Stimulated activated naive CD8-positive, alpha-beta T cell treated with anti-CD3 and anti-CD28 coated beads, Interleukin-15, amount 100 ng/mL, for 72 hours (primary cell): ENCODE results near the gene MFSD1.
"Not testable (repeated sequence)": the region's sequence is repeated elsewhere in the genome, so short reads cannot be mapped to it uniquely, and the experiment has no call there.

Experiments used
- ATAC-seq: fragments of 150-1000 bp; cut with Tn5 transposase; 2 replicates; pipeline ENCODE4 v1.10.0; 2021; ENCODE audit warnings: mild to moderate bottlenecking, moderate library complexity
- DNase-seq, 2 donors: peaks; one replicate each; pipeline ENCODE4 v3.0.0; 2021 to 2022
- H3K27ac Mint-ChIP-seq, 2 donors: one replicate each; pipeline ENCODE4 v1.8.0; 2022; ENCODE audit warnings: mild to moderate bottlenecking in 2 of 2, mixed read lengths in 2 of 2, moderate library complexity in 2 of 2
- H3K27me3 Mint-ChIP-seq: one replicate; pipeline ENCODE4 v1.8.0; 2022; ENCODE audit warnings: mixed read lengths
- H3K4me1 Mint-ChIP-seq: one replicate; pipeline ENCODE4 v1.8.0; 2022; ENCODE audit warnings: mild to moderate bottlenecking, mixed read lengths
- H3K4me3 Mint-ChIP-seq, 2 donors: one replicate each; pipeline ENCODE4 v1.8.0; 2022; ENCODE audit warnings: mild to moderate bottlenecking in 2 of 2, mixed read lengths in 2 of 2, moderate library complexity in 1 of 2
- H3K9me3 Mint-ChIP-seq, 2 donors: one replicate each; pipeline ENCODE4 v1.8.0; 2022; ENCODE audit warnings: mixed read lengths in 2 of 2

MFSD1 gene

DNA sequence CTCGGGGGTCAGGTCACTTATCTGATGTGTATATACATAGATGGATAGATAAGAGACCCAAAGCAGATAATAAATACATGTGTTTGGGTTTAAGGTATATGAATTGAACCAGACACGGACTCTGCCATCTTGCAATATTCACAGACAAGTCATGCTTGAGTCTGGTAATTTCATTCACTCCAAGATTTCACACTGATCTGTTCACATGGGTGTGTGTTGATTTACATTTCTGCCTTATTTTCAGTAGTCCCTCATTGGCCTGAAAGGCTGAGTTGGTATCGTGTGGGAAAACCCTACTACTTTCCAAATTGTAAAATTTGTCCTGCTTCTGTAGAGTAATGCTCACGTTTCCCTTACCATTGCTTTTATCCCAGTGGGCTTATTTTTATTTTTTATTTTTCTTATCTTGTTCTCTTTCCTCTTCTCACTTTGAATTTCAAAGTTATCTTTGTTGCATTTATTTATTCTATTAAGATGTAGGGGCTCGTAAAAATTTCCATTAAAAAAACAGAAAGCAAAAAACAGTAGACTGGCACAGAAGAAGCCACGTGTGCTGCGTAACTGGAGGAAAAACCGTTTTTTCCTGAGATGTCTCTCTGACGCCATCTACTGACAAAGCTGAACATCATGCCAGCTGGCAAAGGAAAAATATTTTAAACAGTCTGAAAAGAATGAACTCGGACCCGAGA lies 10.8 kb upstream of the MFSD1 start:
- H3K27ac Mint-ChIP-seq = peak overlapping the region in 1 of 2 donors; percentile 92

DNA sequence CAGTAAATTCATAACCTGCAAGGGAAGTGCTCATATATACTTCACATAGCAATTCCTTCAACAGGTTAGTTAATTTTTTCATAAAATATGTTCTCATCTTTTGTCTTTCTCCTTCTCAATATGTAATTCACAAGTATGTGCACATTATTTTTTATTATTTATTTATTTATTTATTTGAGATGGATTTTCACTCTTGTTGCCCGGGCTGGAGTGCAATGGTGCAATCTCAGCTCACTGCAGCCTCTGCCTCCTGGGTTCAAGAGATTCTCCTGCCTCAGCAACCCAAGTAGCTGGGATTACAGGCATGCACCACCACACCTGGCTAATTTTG lies 10.3 kb upstream of the MFSD1 start:
- not testable (repeated sequence) for H3K27me3 Mint-ChIP-seq, H3K27ac Mint-ChIP-seq, ATAC-seq, H3K9me3 Mint-ChIP-seq, H3K4me1 Mint-ChIP-seq, DNase-seq
- H3K4me3 Mint-ChIP-seq = peak overlapping the region in 1 of 2 donors; percentile 86

More for the DNA sequence above, 10.8 kb upstream of the MFSD1 start:
- DNase-seq = peak; percentile 18 to 29
- Mint-ChIP-seq H3K4me1 (peaks cover 6% of the 10 kb centered on the region), H3K9me3 (no peaks in the 10 kb centered on the region), H3K27me3 (no peaks in the 10 kb centered on the region), H3K4me3 (peak overlapping the region; percentile 82 to 86)
- ATAC-seq = peak; percentile 58

DNA sequence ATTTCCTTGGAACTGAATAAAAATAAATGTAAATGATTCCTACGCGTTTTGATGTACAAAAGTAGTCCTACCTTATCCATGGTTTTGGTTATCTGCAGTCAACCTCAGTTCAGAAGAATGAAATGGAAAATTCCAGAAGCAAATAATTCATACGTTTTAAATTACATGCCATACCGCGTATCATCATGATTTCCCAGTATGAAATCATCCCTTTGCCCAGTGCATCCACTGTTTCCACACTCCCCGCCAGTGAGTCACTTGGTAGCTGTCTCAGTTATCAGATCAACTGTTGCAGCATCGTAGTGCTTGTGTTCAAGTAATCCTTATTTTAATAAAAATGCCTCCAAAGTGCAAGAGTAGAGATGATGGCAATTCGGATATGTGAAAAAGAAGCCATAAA lies 9.1 kb upstream of the MFSD1 start:
- no peaks in the 10 kb centered on the region for H3K9me3 Mint-ChIP-seq
- no peak overlapping the region for H3K27ac Mint-ChIP-seq
- DNase-seq = no peak

DNA sequence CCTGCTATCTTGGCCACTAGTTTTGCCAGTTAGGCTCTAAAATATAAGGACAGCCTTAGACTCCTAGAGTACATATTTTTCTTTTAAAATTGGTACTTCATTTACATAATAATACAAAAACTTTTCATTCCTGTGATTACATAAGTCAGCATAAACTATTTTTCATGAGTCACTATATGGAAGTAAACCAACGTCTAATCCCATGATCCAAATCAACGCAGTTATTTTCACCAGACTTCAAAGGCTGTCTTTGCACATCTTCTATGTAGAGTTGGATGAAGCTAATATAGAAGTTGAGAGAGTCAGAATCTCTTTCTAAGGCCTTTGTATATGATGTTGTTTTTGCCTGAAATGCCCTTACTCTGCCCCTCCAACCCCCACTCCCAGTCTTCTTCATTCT lies 7.6 kb upstream of the MFSD1 start:
- H3K27me3 Mint-ChIP-seq = no peaks in the 10 kb centered on the region
- DNase-seq (no peak), ATAC-seq (no peak)
- no peak overlapping the region for H3K4me3 Mint-ChIP-seq
- H3K4me1 Mint-ChIP-seq = peaks cover 6% of the 10 kb centered on the region
- H3K27ac Mint-ChIP-seq = no peak overlapping the region
- no peaks in the 10 kb centered on the region for H3K9me3 Mint-ChIP-seq

More for the DNA sequence above, 9.1 kb upstream of the MFSD1 start:
- H3K27me3 Mint-ChIP-seq = no peaks in the 10 kb centered on the region
- H3K4me1 Mint-ChIP-seq = peaks cover 6% of the 10 kb centered on the region
- no peak for ATAC-seq
- no peak overlapping the region for H3K4me3 Mint-ChIP-seq

DNA sequence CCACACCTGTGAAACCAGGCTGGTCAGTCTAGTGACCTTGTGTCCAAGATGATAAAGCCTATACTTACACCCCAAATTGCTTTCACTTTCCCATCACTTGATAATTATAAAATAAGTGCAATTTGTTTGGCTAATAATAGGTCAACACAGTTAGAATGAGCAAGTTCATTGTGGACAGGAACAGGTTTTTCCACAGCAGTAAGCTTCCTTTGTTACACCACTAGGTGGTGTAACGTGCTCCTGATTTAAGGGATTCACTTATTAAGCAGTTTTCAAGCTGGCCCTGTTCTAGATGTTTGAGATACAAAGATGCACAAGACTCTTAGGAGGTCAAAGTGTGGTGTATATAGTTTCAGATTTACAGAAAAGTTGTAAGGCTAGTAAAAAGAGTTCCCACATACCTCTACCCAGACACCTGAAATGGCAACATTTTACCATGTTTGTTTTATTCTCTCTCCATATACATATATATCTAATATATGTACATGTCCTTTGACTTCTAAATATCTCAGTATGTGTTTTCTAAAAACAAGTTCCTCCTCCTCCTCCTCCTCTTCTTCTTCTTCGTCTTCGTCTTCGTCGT lies 6.8 kb upstream of the MFSD1 start:
- H3K9me3 Mint-ChIP-seq = no peaks in the 10 kb centered on the region
- ATAC-seq (peak; percentile 37), DNase-seq (no peak)
- no peaks in the 10 kb centered on the region for H3K27me3 Mint-ChIP-seq
- H3K4me3 Mint-ChIP-seq = no peak overlapping the region
- H3K4me1 Mint-ChIP-seq = peaks cover 6% of the 10 kb centered on the region
- H3K27ac Mint-ChIP-seq = no peak overlapping the region

DNA sequence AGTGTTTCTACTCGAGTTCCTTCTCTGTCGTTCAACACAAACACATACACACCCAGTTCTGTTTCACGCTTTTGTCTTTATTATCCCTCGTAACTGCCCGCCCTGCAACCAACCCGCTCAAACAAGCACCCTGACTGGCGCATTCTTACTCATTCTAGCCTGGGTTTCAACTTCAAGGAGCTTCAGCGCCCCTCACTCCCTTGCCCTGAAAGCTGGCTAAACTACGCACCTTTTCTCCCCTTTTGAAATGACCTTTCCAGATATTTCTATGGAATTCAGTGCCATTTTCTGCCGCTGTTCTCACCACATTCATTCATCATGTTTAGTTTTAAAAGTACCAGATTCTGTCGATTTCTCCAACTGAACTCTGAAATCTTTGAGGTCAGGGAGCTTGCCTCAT lies 653 bp upstream of the MFSD1 start:
- peak overlapping the region; percentile 91 to 94 for H3K4me3 Mint-ChIP-seq
- no peak for ATAC-seq
- peaks cover 37% of the 10 kb centered on the region for H3K4me1 Mint-ChIP-seq
- no peaks in the 10 kb centered on the region for H3K9me3 Mint-ChIP-seq
- DNase-seq = no peak
- H3K27ac Mint-ChIP-seq = peak overlapping the region; percentile 77 to 95
- H3K27me3 Mint-ChIP-seq = no peaks in the 10 kb centered on the region

DNA sequence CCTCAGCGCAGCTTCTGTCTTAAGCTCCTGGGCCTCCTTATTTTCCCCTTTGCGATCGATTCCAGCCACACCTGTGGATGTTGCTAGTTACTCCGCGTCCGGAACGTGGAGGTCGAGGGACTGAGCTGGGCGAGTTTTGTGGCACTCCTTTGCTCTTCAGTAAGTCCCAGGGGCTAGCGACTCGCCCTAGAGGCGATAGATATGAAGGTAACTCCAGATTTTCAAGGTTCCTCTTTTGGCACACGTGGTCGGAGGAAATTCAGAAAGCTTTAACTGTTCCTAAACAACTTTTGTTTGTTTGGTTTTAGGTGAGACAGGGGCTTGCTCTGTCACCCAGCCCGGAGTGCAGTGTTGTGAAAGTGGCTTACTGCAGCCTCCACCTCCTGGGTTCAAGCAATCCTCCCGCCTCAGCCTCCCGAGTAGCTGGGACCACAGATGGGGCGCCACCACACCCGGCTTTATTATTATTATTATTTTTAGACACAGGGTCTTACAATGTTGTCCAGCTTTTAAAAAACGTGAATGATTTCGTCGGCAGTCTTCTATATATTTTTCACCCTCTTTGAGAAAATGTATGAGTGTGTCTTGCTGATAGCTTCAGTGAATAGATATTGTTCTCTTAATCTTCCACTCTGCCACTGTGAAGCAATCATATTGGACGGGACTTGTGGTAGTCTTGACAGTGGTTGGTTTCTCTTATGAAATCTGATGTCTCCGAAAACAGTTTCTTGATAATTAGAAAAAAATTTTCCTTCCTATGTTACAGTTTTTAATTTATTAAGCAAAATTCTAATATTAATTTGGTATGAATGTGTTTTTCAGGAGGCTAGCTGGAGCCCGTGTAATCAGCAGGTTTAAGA lies 785 bp downstream of the MFSD1 start:
- no peaks in the 10 kb centered on the region for H3K9me3 Mint-ChIP-seq
- no peaks in the 10 kb centered on the region for H3K27me3 Mint-ChIP-seq
- H3K4me1 Mint-ChIP-seq = peaks cover 37% of the 10 kb centered on the region
- H3K4me3 Mint-ChIP-seq = peak overlapping the region; percentile 91 to 94
- DNase-seq (no peak), ATAC-seq (peak; percentile 18)
- H3K27ac Mint-ChIP-seq = peak overlapping the region; percentile 44 to 95

DNA sequence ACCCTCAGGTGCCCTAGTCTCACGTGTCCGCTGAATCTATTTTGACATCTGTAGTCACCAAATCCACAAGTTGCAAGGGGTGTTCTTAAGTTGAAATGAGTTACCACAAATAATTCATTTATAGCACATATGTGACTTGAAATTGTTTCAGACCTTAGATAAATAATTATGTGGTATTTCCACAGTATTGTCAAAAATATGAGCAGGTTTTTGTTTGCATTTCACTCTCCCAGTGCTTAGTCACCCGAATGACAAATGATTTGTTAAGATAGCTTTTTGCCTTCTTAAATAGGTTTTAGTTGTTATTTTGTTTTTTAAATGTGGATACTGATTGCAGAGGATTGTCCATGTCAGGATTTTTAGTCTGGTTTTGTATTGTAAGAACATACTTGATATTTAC lies 2.6 kb downstream of the MFSD1 start:
- DNase-seq (no peak), ATAC-seq (no peak)
- H3K27me3 Mint-ChIP-seq = no peaks in the 10 kb centered on the region
- peaks cover 43% of the 10 kb centered on the region for H3K4me1 Mint-ChIP-seq
- H3K27ac Mint-ChIP-seq = no peak overlapping the region
- H3K4me3 Mint-ChIP-seq = no peak overlapping the region
- H3K9me3 Mint-ChIP-seq = no peaks in the 10 kb centered on the region

DNA sequence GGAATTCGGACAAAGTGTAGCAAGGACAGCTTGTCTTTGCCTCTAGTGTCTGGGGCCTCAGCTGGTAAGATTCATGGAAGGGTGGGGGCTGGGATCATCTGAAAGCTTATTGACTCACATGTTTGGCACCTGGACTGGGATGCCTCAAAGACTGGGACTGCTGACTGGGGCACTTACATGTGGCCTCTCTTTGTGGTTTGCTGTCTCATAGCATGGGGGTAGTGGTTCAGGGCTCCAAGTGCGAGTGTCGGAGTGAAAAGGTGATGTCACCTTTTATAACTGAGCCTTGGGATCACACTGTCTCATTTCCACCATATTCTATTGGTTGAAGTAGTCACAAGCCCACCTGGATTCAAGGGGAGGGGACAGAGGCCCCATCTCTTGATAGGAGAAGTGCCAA lies 6.8 kb downstream of the MFSD1 start:
- no peak overlapping the region for H3K27ac Mint-ChIP-seq
- ATAC-seq (peak; percentile 72), DNase-seq (no peak)
- H3K9me3 Mint-ChIP-seq = no peaks in the 10 kb centered on the region
- H3K27me3 Mint-ChIP-seq = no peaks in the 10 kb centered on the region
- peaks cover 23% of the 10 kb centered on the region for H3K4me1 Mint-ChIP-seq
- H3K4me3 Mint-ChIP-seq = no peak overlapping the region

DNA sequence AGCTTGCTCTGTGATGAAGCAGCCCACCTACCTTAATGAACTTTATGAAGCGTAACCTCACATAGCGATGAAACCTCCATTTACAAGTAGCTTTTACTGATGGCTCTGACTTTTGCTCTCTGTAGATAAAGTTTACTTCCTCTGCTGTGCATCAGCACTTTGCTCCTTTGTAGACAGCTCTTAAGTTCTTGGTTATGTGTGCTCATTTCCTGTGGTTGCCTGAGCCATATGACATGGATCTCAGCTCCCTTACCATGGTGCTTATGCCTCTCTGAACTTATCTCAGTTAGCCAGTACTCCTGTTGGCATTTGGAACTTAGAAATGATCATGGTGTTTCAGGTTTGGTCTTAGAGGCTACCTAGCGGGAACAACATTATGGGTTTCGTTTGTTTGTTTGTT lies 7.8 kb downstream of the MFSD1 start:
- H3K4me3 Mint-ChIP-seq = no peak overlapping the region
- peaks cover 18% of the 10 kb centered on the region for H3K4me1 Mint-ChIP-seq
- peak overlapping the region in 1 of 2 donors; percentile 35 for H3K27ac Mint-ChIP-seq
- peak; percentile 72 for ATAC-seq
- DNase-seq = no peak
- no peaks in the 10 kb centered on the region for H3K27me3 Mint-ChIP-seq
- H3K9me3 Mint-ChIP-seq = no peaks in the 10 kb centered on the region

DNA sequence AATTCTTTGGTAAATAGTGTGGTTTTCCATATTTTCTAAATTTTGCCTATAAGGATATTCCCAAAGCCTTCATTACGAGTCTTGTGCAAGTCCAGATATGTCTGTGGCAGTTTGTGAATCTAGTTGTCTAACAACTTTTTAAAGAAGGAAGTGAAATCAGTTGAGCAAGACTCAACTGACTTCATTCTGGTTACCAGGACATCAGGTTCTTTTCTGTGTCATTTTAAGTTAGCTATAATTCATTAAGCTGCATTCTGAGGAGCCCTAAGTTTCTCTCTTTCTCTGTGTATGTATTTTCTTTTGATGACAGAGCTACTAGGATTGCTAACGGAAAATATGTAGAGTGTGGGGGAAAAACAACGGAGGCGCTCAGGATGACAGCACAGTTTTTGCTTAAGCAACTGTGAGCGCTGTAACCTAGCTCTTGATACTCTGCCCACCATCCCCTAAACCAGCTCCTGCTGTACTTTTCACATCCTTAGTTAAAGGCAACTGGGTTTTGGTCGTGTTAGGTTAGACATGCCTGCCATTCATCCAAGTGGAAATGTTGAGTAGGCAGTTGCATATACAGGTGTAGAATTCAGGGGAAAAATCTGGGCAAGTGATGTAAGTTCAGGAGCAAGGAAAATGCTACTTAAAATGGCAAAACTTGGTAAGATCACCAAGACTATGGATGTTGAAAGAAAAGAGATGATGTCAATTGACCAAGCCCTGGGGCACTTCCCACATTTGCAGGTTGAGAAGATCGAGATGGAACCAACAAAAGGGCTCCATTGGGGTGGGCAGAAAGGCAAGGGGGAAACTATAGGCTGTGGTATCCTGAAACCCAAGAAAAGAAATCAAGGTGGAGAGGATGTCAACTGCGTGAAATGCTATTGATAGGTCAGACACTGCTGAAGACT lies 9.2 kb downstream of the MFSD1 start:
- Mint-ChIP-seq H3K4me1 (peaks cover 11% of the 10 kb centered on the region), H3K27me3 (no peaks in the 10 kb centered on the region), H3K9me3 (no peaks in the 10 kb centered on the region), H3K4me3 (no peak overlapping the region), H3K27ac (no peak overlapping the region)
- no peak for DNase-seq
- ATAC-seq = no peak

DNA sequence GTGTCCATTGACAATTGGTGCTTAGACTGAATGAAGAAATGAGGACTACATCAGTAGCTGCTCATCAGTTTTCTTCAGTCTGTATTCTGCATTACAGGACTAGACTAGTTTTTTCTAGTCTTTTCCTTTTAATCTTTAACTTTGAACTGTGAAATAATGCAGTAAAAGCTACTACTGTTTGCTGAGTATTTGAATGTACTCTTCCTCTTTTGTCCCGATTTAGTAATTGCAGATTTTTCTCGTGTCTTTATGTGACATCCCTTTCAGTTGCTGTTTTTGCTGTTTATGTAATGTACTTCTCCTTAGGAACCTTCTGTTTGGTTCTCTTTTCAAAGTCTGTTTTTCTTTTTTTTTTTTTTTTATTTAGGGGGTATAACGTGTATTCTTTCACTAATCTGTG lies 17.4 kb downstream of the MFSD1 start:
- DNase-seq (no peak), ATAC-seq (no peak)
- Mint-ChIP-seq H3K4me1 (no peaks in the 10 kb centered on the region), H3K9me3 (no peaks in the 10 kb centered on the region), H3K27ac (peak overlapping the region in 1 of 2 donors; percentile 66), H3K4me3 (no peak overlapping the region), H3K27me3 (no peaks in the 10 kb centered on the region)

DNA sequence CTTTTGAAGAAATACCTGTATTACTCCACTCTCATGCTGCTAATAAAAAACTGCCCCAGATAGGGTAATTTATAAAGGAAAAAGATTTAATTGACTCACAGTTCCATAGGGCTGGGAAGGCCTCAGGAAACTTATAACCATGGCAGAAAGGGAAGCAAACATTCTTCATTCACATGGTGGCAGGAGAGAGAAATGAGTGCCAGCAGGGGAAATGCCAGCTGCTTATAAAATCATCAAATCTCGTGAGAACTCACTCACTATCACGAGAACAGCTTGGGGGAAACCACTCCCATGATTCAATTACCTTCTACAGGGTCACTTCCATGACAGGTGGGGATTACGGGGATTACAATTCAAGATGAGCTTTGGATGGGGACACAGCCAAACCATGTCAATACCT lies 18.7 kb downstream of the MFSD1 start:
- H3K27ac Mint-ChIP-seq = no peak overlapping the region
- no peaks in the 10 kb centered on the region for H3K9me3 Mint-ChIP-seq
- ATAC-seq = no peak
- H3K4me3 Mint-ChIP-seq = no peak overlapping the region
- DNase-seq = no peak
- no peaks in the 10 kb centered on the region for H3K4me1 Mint-ChIP-seq
- H3K27me3 Mint-ChIP-seq = no peaks in the 10 kb centered on the region

DNA sequence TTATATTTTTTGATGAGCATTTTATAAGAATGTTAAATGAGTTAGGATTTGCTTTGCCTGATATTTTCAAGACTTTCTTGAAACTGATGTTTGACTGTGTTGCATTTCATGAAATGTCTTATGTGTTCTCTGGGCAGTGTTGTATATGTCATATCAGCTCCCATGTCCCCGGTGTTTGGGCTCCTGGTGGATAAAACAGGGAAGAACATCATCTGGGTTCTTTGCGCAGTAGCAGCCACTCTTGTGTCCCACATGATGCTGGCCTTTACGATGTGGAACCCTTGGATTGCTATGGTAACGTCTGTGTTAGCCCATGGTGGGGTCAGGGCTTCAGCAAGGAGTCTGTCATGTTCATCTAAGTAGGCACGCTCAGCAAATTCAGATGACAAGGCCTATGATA lies 20.0 kb downstream of the MFSD1 start:
- no peaks in the 10 kb centered on the region for H3K4me1 Mint-ChIP-seq
- ATAC-seq = no peak
- H3K27ac Mint-ChIP-seq = no peak overlapping the region
- no peak for DNase-seq
- H3K4me3 Mint-ChIP-seq = no peak overlapping the region
- H3K9me3 Mint-ChIP-seq = no peaks in the 10 kb centered on the region
- H3K27me3 Mint-ChIP-seq = no peaks in the 10 kb centered on the region

DNA sequence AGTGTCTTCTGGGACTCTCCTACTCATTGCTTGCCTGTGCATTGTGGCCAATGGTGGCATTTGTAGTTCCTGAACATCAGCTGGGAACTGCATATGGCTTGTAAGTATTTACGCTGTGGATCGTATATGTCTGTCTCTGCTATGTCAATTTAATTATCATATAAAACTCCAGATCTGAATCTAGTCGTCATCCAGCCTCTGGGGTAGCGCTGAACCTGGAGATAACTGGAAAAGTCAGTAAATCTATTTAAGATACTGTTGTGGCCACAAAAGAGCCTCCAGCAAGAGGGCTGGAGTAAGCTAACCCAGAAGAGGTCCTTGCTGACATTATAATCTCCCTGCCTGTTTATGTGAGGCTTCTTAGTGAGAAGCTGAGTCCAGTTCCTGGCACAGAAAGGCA lies 21.6 kb downstream of the MFSD1 start:
- Mint-ChIP-seq H3K9me3 (no peaks in the 10 kb centered on the region), H3K4me1 (no peaks in the 10 kb centered on the region), H3K4me3 (no peak overlapping the region), H3K27ac (no peak overlapping the region), H3K27me3 (no peaks in the 10 kb centered on the region)
- no peak for ATAC-seq
- DNase-seq = no peak
